ENCODE measurements around the gene NFKBIA.
"Not testable (repeated sequence)": the region's sequence is repeated elsewhere in the genome, so short reads cannot be mapped to it uniquely, and the experiment has no call there.

DNA sequence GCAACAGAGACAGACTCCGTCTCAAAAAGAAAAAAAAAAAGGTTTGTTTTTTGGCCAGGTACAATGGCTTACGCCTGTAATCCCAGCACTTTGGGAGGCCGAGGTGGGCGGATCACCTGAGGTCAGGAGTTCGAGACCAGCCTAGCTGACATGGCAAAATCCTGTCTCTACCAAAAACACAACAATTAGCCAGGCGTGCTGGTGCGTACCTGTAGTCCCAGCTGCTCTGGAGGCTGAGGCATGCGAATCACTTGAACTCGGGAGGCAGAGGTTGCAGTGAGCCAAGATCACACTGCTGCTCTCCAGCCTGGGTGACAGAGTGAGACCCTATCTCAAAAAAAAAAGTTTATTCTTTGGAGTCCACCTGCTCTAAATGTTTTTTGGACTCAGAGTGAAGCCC is 33.9 kb upstream of the NFKBIA start:
- TF ChIP-seq, protein P1, sequence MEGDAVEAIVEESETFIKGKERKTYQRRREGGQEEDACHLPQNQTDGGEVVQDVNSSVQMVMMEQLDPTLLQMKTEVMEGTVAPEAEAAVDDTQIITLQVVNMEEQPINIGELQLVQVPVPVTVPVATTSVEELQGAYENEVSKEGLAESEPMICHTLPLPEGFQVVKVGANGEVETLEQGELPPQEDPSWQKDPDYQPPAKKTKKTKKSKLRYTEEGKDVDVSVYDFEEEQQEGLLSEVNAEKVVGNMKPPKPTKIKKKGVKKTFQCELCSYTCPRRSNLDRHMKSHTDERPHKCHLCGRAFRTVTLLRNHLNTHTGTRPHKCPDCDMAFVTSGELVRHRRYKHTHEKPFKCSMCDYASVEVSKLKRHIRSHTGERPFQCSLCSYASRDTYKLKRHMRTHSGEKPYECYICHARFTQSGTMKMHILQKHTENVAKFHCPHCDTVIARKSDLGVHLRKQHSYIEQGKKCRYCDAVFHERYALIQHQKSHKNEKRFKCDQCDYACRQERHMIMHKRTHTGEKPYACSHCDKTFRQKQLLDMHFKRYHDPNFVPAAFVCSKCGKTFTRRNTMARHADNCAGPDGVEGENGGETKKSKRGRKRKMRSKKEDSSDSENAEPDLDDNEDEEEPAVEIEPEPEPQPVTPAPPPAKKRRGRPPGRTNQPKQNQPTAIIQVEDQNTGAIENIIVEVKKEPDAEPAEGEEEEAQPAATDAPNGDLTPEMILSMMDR (IDR thresholded peaks at IDR 0.05), result not testable (repeated sequence)
- not testable (repeated sequence) for TF ChIP-seq POLR2A (IDR thresholded peaks at IDR 0.05)

Measured in heart left ventricle (tissue), 13 donors.